D341Med (cell line): ENCODE measurements around the gene ZC3H10.
"Not testable (repeated sequence)": the region's sequence is repeated elsewhere in the genome, so short reads cannot be mapped to it uniquely, and the experiment has no call there.

ENCODE experiments used
- DNase-seq: peaks from one replicate; pipeline ENCODE4 v3.0.0; 2012; ENCODE audit warnings: low spot score

ZC3H10 gene

DNA sequence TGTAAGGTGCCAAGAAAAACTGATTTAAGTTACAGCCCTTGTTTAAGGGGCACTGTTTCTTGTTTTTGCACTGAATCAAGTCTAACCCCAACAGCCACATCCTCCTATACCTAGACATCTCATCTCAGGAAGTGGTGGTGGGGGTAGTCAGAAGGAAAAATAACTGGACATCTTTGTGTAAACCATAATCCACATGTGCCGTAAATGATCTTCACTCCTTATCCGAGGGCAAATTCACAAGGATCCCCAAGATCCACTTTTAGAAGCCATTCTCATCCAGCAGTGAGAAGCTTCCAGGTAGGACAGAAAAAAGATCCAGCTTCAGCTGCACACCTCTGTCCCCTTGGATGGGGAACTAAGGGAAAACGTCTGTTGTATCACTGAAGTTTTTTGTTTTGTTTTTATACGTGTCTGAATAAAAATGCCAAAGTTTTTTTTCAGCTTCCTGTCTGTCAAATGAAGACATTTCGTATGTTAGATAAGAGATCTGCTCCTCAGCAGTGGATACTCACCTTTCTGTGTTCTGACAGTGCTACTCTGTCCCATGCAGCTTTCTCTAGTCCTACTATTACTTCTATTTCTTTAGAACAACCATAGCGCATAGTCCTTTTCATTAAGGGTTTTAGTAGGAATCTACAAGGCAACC lies 14.9 kb upstream of the ZC3H10 start:
- DNase-seq = no peak

DNA sequence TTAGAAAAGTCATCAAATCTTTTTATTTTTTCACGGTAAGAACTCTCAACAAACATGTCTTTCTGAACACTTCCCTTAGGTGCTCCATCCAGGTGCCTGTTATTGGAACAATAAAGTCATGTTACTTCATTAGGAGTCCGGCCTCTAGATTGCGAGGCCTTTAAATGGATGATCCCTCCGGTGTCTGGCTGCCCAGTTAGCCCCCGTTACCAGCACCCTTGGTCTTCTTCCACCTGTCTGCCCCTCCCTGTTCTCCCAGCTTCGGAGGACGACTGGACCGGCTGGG lies 14.3 kb upstream of the ZC3H10 start:
- DNase-seq = no peak

DNA sequence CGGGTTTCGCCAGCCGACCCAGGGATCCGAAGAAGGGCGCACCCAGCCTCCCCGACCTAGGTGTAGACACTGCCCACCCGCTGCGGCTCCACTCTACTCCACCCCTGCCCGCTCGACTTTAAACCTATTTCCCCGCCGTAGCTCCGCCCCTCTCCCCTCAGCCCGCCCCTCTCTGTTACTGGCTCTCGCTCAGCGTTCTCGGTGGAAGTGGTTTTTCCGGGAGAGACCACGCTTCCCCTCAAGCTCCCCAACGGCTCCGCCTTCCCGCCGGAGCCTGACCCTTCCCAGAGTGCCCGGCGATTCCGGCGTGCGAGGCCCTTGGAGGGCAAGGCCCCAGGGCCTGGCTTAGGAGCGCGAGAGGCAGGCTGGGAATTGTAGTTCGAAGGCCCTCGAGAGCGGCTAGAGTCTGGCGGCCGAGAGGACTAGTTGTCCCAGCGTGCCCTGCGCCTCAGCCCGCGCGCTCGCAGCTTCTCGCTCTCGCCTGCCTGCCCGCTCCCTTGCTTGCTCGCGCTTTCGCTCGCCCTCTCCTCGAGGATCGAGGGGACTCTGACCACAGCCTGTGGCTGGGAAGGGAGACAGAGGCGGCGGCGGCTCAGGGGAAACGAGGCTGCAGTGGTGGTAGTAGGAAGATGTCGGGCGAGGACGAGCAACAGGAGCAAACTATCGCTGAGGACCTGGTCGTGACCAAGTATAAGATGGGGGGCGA lies 13.8 kb upstream of the ZC3H10 start, which contains the start of gene PA2G4:
Gene PA2G4 (plus strand): TSS at position 451 of the 706 bp plus-strand sequence. CDS start 179 bp downstream, at position 630.
- DNase-seq = peak; percentile 96

DNA sequence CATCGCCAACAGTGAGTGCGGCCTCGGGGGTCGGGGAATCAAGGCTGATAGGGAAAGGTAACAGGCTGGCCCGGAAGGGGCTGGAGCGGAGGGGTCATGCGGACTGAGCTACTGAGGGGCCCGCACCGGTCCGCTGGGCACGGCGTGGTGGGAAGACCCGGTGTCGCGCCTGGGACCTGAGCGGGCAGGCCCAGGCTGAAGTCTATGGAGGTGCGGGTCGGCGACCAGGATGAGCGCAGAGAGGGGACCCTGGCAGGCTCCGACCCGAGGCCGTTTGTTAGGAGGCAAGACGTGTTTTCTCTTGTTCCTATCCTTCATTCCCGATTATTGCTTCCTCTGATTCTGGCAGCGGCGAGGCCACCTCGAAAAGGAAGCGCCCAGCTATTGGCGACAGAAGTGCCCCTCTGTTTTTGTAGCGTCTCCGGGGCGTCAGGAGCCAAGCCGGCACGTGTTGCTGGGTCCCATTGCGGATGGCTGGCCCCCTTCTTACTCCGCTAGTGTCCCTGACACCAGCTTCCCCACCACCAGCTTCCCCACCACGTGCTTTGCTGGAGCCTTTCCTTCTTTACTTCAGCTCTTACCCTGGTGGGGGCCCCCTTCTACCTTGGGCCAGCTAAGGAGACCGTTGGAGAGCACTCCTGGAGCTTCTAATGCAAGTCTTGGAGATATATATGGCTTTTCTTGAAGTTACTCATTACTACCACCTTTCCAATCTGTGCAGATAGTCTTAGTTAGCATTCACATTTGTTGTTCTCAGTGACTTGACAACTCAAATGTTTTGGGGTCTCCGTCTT lies 13.1 kb upstream of the ZC3H10 start:
- DNase-seq = peak; percentile 60

DNA sequence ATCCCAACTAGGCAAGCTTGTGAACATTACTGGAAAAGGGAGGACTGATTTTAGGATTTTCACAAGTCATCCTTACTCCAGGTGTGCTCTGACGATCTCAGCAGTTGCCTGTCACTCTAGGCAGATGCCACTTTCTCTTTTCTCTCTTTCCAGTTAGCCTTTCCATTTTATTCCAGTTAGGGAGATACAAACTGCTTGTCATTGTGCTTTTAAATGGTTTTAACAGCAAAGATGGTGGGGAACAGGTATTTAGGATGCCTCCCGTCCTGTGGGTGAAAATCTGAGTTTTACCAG lies 12.5 kb upstream of the ZC3H10 start:
- no peak for DNase-seq

DNA sequence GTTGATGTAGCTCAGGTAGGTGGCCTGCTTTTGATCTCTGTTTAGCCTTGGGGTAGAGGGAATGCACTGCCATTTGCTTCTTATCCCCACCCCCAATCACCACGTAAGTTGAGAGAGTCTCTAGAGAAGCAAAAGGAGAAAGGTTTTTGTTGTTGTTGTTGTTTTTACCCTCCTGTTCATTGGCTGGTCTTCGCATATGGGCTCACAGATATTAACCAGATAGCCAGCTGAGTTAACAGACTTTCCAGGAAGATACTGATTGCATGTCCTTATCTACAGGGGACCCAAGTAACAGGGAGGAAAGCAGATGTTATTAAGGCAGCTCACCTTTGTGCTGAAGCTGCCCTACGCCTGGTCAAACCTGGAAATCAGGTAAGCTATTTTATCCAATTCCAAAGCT lies 10.8 kb upstream of the ZC3H10 start:
- DNase-seq = no peak

DNA sequence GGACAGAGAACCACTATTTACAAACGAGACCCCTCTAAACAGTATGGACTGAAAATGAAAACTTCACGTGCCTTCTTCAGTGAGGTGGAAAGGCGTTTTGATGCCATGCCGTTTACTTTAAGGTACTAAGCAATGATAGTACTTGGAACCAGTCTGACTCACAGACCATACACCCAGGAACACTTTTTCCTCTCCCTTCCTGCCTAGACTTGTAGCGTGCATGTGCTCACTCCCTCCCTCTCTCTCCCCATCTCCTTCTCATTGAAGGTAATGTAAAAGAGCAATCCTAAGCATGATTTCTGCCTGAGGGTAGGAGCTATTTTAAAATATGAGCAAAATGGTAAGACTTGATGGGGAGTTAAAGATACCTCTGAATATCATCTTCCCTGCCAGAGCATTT lies 7.5 kb upstream of the ZC3H10 start:
- no peak for DNase-seq

DNA sequence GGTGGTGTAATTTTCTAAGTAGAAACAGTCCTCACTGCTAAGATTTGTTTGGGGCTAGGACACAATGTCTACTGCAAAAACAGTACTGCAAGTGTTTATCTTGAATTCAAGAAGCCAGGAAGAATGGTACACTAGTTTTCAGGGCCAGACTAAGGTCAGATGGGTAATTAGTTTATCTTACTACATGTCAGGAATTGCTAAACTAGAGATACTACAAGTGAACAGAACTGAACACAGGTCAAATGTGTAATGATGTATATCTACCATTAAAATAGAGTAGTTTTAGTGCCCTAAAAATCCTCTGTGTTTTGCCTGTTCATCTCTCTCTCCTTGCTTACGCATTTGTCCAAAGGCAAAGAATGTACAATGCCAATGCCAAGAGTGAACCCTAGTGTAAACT lies 4.0 kb upstream of the ZC3H10 start:
- no peak for DNase-seq

DNA sequence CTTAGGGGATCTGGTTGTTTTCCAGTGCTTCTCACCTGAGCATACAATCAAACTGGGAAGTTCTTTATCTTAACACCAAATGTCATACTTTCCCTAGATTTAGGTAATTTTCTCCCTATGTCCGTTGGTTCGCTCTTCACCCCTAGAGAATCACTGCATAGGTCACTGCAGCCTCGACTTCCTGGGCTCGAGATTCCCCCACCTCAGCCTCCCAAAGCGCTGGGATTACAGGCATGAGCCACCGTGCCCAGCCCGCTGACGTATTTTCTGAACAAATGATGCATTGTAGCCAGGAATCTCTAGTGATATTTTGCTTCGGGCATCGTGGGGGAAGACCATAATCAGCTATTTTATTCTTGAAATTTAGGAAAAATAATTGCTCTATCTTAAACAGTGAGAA lies 2.7 kb upstream of the ZC3H10 start:
- no peak for DNase-seq

DNA sequence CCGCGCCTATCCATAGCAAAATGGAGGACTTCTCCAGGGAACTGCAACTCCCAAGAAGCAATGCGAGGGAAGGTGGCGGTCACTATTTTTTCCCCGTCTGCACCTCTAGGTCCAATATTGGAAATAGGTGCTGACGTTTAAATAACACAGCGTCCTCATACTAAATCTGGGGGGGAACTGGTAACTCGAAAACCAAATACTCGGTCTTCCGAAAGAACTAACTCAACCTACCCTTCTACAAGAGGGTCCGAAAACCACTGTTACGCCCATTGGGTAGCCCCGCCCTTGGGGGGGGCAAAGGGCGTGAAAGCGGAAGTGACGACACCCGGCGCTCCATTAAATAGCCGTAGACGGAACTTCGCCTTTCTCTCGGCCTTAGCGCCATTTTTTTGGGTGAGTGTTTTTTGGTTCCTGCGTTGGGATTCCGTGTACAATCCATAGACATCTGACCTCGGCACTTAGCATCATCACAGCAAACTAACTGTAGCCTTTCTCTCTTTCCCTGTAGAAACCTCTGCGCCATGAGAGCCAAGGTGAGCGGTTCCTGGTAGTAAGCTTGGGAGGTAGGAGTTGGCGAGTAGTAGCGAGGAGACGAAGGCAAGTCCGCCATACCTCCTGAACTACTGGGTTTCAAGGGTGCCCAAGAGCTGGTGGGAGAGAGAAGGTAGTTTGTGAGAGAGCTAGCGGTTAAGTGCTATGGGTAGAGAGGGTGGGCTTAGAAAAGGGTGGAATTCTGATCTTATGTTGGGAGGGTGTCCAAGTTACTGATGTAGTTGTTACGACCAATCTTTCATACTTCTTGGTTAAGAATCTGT lies 1.6 kb upstream of the ZC3H10 start, which contains the start of gene RPL41:
Gene RPL41 (plus strand): TSS at position 367 of the 815 bp plus-strand sequence.
- DNase-seq = peak; percentile 84

DNA sequence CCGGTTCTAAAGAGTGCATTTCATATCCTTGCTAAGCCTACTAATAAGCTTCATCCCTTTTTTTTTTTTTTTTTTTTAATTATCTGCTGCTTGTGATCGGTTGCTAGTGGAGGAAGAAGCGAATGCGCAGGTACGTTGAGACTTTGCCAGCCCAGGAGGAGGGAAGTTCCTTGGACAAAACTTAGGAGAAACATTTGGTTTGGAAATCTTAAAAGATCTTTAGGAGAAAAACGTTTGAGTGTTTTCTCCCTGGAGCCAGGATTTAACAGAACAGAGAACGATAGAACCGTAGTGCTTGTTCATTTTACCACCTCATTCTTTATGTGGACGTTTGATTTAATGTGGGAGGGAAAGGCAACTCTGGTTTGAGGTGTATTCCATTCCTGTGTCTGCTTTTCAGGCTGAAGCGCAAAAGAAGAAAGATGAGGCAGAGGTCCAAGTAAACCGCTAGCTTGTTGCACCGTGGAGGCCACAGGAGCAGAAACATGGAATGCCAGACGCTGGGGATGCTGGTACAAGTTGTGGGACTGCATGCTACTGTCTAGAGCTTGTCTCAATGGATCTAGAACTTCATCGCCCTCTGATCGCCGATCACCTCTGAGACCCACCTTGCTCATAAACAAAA lies 872 bp upstream of the ZC3H10 start:
- DNase-seq = not testable (repeated sequence)

DNA sequence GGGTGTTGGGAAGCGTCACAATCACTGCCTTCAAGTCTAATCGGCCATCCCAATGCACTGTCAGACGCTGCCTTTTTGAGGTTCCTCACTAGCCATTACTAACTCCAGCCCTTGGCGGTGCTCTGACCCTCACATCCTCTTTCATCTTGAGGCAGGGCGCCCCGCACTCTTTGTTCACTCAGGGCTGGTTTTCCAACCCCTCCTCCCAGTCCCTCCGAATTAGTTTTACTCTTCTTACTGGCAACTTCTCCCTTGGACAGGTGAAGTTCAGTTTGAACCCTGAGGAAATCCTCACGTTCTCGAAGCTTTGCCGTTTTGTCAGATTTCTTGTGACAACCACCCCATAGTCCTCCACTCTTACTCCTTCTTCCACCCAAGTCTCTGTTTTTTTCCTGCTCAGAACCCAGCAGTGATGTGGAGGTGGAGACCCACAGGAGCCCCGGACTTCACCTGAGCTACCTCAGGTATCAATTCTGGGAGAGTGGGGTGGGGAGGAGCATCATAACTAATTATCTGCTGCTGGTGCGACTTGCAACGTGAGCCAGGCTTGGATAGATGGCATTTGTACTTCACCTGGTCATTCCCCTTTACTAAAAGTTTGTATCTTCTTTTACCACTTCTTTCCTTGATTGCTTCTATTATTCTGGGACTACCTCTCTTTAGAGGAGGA lies 757 bp downstream of the ZC3H10 start:
- DNase-seq = no peak

DNA sequence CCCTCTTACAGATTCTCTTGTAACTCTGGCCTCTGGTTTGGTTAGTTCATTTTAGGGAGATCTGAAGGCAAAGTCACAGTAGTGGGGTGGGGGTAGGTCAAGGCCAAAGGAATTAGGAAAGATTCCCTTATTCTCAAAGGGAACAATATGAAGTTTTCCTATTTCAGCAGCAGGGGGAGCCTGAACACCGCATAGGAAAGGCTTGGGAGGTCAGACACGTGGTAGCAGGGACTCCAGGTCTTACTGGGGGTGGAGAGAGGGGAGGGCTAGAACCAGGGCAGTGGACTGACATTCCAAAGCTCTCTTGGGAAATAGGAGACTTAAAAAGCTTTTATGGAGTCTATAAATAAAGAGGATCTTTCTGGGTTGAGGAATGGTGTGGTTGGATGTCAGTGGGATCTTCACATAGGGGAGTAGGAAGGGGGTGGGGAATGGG lies 1.3 kb downstream of the ZC3H10 start:
- peak; percentile 78 for DNase-seq

DNA sequence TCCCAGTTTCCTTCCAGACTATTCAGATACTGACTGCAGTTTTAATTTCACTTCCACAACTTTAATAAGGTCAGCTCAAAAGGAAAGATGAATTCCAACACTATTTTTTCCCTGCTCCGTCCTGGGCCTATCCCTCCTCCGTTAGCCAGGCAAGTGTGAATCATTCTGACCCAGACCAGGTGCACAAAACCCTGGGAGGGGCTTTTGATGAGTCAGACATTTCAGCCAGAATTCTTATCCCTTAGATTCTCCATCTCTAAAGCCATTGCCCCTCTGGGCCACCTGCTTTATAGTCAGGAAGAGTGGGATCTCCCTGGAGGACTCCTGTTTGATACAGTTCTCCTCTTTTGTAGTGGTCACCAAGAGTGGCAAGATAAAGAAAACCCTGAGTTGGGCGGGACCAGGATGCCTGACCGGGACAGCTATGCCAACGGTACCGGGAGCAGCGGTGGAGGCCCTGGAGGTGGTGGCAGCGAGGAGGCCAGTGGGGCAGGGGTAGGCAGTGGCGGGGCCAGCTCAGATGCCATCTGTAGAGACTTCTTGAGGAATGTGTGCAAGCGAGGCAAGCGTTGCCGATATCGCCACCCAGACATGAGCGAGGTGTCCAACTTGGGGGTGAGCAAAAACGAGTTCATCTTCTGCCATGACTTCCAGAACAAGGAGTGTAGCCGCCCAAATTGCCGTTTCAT lies 2.2 kb downstream of the ZC3H10 start:
- DNase-seq = no peak

DNA sequence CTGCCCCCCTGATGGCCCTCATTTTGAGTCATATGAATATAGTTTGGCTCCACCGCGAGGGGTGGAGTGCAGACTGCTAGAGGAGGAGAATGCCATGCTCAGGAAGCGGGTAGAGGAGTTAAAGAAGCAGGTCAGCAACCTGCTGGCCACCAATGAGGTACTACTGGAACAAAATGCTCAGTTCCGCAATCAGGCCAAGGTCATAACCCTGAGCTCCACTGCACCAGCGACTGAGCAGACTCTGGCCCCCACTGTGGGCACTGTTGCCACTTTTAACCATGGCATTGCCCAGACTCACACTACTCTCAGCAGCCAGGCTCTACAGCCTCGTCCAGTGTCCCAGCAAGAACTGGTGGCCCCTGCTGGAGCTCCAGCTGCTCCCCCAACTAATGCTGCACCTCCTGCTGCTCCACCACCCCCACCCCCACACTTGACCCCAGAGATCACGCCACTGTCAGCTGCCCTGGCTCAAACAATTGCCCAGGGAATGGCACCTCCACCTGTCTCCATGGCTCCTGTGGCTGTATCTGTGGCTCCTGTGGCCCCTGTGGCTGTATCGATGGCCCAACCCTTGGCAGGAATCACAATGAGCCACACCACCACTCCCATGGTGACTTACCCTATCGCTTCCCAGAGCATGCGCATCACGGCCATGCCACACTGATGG lies 3.3 kb downstream of the ZC3H10 start:
- DNase-seq = no peak

DNA sequence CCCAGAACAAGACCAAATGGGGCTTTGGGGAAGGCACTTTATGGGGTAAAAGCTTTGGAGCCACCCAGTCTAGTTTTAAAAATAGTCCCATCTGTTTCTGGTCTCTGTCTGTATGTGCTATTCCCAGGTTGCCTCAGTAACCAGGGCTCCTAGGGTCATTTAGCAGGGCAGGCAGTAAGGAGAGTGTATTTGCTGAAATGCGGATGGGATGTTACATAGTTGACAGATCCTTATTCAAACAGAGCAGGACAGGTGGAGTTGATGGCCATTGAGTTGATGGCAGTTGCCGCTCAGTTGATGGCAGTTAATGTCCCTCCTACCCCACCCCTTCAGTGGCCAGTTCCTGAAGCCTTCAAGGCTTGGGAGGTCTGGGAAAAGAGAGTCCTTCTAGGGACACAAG lies 4.6 kb downstream of the ZC3H10 start:
- no peak for DNase-seq

DNA sequence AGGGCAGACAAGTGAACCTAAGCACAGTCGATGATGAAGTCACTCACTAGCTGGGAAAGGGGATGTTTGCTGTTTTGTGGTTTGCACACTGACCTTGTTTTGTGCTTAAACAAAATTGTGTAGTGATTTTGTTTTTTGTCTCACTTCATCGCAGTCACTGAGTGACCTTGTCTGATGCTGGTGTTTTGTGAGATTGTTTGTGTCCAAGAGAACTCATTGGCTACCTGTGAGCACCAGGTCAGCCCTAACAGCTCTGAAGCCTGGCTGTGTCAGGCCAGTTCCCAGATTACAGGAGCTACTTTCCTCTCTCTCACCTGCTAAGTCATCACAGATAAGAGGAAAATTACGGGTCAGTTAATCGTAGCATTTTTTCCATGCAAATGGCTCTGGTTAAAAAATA lies 6.1 kb downstream of the ZC3H10 start:
- no peak for DNase-seq

DNA sequence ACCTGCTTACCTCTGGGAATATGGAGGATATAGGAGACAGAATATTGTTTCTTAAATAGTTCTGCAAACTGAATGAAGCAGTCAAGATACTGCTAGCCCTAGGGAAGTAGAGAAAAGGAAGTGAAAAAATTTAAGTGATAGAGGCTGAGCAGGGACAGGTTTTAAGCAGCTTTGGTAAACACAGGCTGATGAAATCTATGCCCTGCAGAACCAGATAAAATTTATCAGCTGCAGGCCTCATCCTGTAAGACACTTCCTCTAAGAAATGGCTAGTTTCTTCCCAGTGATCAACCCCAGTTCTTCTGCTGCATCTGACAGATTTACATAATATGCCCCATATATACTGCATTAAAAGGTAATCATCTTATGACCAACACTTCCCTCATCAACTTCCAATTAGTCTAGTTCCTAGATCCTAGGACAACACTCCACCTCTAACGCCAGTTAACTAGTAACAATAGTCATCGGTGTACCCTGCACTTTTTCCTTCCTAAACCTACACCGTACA lies 8.7 kb downstream of the ZC3H10 start:
- no peak for DNase-seq

DNA sequence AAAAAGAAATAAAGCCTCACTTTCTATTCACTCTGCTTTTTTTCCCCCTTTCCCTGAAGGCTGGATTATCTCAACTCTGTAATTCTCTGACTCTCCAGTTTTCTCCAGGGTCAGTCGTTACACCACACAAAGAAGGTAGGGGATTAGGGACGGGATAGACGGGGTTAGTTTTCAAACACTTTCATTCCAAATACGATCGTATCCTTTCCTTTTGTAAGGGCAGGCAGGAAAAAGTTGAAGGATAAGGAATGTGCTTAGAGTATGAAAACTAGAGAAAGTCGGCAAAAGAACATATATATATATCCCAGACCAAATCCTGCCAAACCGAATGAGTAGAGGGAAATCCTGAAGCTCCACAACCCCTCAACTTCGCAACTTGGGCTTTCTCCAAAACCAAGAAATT lies 9.4 kb downstream of the ZC3H10 start:
- DNase-seq = no peak
